NCI-H345 treated with DMSO at 0.1 percent for 48 hours (cell line): ENCODE results near the gene DNAAF8.
"Not testable (repeated sequence)": the region's sequence is repeated elsewhere in the genome, so short reads cannot be mapped to it uniquely, and the experiment has no call there.

ENCODE experiments used
- DNase-seq: peaks from one replicate; lab custom pipeline; 2025; ENCODE audit not compliant: unreplicated experiment; lab: John Stamatoyannopoulos, UW

The DNAAF8 gene

GRCh38 chr16:4780235-4780634 is 45.9 kb downstream of the DNAAF8 start:
- DNase-seq = no peak

- DNase-seq = no peak
Observed at GRCh38 chr16:4783251-4783950, 49.1 kb downstream of the DNAAF8 start.

DNA sequence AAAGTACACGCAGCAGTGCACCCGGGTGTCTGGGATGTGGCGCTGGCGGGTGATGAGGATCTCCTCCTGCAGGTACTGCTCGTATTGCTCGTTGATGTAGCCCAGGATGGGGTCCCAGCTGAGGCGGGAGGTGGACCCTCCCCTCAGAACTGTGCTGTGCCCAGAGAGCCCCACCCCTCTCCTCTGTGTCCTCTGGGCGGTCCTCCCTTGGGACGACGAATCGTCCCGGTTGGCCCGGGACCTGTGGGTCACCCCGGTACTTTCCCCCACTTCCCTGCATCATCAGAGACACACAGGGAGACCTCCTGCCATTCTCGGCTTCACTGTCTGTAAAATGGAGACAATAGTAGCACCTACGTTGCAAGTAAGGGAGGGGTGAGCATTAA is 49.6 kb downstream of the DNAAF8 start:
- DNase-seq = no peak

DNA sequence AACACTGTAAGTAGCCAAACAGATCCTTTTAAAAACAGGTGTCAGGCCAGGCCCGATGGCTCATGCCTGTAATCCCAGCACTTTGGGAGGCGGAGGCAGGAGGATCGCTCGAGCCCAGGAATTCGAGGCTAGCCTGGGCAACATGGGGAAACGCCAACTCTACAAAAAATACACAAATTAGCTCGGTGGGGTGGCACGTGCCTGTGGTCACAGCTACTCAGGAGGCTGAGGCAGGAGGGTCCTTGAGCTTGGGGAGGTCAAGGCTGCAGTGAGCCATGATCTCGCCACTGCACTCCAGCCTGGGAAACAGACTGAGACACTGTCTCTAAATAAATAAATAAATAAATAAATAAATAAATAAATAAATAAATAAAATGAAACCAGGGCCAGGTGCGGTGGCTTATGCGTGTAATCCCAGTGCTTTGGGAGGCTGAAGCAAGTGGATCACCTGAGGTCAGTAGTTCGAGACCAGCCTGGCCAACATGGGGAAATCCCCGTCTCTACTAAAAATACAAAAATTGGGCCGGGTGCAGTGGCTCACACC is 50.2 kb downstream of the DNAAF8 start:
- DNase-seq = not testable (repeated sequence)

GRCh38 chr16:4785758-4786433 is 51.6 kb downstream of the DNAAF8 start:
- no peak for DNase-seq

DNA sequence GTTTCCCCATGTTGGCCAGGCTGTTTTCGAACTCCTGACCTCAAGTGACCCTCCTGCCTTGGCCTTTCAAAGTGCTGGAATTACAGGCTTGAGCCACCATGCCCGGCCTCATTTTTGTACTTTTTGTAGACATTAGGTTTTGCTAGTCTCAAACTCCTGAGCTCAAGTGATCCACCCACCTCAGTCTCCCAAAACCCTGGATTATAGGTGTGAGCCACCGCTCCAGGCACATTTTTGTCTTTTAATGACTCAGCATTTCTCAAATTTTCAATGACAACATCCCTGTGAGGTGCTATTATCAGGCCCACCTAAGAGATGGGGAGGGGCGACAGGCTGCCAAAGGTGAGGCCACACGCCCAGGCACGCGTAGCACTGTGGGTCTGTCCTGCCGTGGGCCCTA is 52.7 kb downstream of the DNAAF8 start:
- DNase-seq = no peak

DNA sequence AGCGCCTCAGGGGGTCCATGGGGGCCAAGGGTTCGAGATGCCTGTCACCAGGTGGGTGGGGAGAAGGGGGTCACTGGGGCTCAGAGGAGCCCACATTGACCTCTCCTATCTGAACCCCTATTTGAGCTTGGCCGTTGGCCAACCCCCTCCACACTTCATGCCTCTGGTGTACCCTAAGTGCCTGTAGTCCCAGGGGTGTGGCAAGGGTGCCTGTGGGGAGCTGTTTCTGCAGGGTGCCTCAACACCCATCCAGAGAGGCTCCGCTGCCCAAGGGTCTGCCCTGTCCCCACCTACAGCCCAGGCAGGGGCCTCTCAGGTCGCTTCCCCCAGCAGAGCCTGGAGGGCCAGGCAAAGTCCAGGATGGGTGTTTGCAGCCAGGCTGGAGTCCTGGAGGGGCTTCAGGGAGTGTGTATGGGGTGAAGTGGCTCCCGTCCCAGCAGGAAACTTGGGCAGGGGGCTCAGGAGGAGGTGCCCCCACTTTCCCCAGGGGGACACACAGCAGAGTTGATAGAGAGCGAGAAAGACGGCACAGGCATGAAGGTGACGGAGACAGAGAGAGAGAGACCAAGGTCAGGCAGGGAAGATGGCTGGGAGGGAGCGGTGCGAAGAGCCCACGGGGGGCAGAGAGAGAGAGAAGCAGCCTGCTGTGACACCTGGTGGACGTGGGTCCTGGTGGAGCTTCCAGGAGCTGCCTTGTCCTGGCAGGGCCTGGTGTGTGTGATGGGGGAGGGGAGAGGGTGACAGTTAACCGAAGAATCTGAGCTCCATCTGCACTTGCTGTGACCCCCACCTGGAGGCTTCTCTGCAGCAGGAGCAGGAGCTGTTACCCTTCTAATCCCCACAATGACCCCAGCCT is 53.5 kb downstream of the DNAAF8 start, which contains the start of gene SEPTIN12:
TSS of gene SEPTIN12 (minus strand) at position 719 of the 856 bp plus-strand sequence. CDS start at position 19, 700 bp downstream.
- no peak for DNase-seq

- no peak for DNase-seq
Observed at GRCh38 chr16:4788489-4788889, 54.2 kb downstream of the DNAAF8 start.

DNA sequence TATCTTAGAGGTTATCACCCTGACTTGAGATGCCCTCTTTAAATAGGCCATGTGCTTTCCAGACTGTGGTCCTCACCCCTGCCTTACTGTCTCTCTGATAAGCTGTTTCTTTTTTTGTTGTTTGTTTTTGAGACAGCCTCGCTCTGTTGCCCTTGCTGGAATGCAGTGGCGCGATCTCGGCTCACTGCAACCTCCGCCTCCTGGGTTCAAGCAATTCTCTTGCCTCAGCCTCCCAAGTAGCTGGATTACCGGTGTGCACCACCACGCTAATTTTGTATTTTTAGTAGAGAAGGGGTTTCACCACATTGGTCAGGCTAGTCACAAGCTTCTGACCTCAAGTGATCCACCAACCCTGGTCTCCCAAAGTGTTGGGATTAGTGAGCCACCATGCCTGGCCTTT is 54.6 kb downstream of the DNAAF8 start:
- no peak for DNase-seq

DNA sequence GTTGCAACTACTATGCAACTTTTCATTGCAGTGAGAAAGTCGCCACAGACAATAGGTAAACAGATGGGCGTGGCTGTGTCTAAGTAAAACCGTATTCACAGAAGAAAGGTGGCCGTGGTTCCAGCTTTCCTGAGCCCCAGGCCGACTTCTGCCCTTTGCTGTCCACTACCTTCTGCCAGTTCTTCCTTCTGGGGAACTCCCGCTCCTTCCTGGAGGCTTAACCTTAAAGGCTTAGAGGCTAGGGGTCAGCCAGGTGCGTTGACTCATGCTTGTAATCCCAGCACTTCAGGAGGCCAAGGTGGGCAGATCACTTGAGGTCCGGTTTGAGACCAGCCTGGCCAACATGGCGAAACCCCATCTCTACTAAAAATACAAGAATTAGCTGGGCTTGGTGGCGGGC is 55.9 kb downstream of the DNAAF8 start:
- DNase-seq = no peak

DNA sequence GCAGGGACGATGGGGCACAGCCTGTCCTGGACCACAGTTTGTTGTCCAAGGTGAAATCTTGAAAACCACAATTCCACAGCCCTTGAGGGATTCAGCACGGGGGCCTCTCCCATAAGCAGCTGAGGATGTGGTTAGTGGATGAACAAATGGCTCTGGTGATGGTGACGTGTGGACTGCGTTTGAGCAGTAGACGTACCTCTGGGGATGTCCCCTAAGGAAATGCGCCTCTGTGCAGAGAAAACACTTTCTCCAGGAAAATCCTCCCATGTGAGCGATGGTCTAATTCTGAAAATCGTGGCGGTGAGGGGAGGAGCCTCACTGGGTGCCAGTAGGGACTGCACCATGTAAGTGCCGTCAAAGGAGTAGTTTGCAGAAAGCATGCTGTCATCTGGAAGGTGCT is 56.5 kb downstream of the DNAAF8 start:
- DNase-seq = no peak

DNA sequence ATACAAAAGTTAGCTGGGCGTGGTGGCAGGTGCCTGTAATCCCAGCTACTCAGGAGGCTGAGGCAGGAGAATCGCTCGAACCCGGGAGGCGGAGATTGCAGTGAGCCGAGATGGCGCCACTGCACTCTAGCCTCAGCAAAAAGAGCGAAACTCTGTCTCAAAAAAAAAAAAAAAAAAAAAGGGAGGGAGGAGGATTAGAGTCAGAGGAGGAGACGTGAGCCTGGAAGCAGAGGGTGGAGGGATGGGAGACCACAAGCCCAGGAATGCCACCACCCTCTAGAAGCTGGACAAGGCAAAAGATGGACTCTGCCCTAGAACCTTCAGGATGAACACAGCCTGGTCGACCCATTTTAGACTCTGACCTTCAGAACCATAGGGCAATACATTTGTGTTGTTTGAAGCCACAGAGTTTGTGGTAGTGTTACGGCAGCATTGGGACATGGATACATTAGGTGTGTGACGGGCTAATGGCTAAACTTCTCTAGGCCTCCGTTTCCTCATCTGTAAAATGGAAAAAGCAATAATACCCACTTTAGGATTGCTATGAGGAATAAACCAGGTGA is 58.7 kb downstream of the DNAAF8 start:
- no peak for DNase-seq

- peak; percentile 78 for DNase-seq
Observed at GRCh38 chr16:4795181-4795827, 61.0 kb downstream of the DNAAF8 start, which contains the start of gene SMIM22. Gene SMIM22 (plus strand): TSS chr16:4795369. CDS start chr16:4795735, 366 bp downstream.

GRCh38 chr16:4795828-4796572 is 61.7 kb downstream of the DNAAF8 start:
- DNase-seq = no peak

DNA sequence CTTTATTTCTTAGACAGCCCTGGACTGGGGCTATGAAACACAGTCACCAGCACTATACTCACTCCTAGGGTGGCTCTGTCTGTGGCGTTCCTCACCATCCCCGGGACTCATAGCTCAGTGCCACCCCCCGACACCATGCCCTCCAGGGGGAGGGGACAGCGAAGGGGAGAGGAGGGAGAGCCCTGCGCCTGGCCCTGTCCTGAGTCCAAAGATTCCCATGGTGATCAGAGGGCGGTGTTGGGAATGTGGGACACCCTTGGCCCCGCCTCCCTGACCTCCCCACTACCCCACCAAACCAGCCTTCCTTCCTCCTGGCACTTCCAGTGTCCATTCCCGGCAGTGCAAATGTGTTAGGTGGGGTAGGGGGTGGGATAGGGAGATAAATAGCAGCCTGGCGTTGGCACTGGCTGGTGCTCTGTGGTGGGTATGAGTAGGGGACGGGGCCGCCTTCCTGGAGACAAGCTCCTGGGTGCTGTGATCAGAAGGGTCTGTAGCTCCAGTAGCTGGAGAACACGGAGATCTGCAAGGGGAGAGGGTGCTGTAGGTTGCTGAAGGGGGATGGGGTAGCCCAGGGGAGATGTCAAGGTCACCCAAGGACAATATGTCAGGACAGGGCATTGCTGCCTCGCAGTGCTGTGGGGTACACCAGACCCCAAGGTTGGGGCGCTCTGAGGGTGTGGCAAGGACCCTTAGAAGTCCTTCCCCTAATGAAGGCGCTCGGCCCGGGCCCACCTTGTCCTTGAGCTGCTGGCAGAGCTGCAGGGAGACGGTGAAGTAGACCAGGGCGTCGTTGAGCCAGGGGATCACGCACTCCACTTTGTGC is 62.9 kb downstream of the DNAAF8 start:
- DNase-seq = no peak

GRCh38 chr16:4797805-4798252 is 63.5 kb downstream of the DNAAF8 start:
- DNase-seq = no peak

- DNase-seq = no peak
Observed at GRCh38 chr16:4798456-4798855, 64.1 kb downstream of the DNAAF8 start.
